NCI-H774 (cell line): ENCODE measurements around the gene SPIRE1.
"Not testable (repeated sequence)": the region's sequence is repeated elsewhere in the genome, so short reads cannot be mapped to it uniquely, and the experiment has no call there.

Source experiments
- DNase-seq: peaks from one replicate; lab custom pipeline; 2025; lab: John Stamatoyannopoulos, UW

SPIRE1 gene

GRCh38 chr18:12645751-12646203, 12.1 kb downstream of the SPIRE1 start:
- DNase-seq, result peak; percentile 20

- no peak for DNase-seq
Observed at GRCh38 chr18:12645254-12645653, 12.7 kb downstream of the SPIRE1 start.

GRCh38 chr18:12643756-12644155, 14.2 kb downstream of the SPIRE1 start:
- DNase-seq, result not testable (repeated sequence)

- DNase-seq, result no peak
Observed at GRCh38 chr18:12640881-12641200, 17.1 kb downstream of the SPIRE1 start.

- DNase-seq, result no peak
Observed at GRCh38 chr18:12639990-12640880, 17.7 kb downstream of the SPIRE1 start.

GRCh38 chr18:12638644-12639124, 19.2 kb downstream of the SPIRE1 start:
- DNase-seq, result no peak

- DNase-seq, result no peak
Observed at GRCh38 chr18:12637901-12638643, 19.8 kb downstream of the SPIRE1 start.

GRCh38 chr18:12637393-12637792, 20.5 kb downstream of the SPIRE1 start:
- DNase-seq, result no peak

- DNase-seq, result no peak
Observed at GRCh38 chr18:12631831-12632477, 26.0 kb downstream of the SPIRE1 start.

- no peak for DNase-seq
Observed at GRCh38 chr18:12630136-12630535, 27.8 kb downstream of the SPIRE1 start.

GRCh38 chr18:12628706-12629702, 28.9 kb downstream of the SPIRE1 start:
- no peak for DNase-seq

- DNase-seq, result not testable (repeated sequence)
Observed at GRCh38 chr18:12627199-12627598, 30.7 kb downstream of the SPIRE1 start.

- DNase-seq, result no peak
Observed at GRCh38 chr18:12625241-12625640, 32.7 kb downstream of the SPIRE1 start.

GRCh38 chr18:12621742-12622306, 36.1 kb downstream of the SPIRE1 start:
- no peak for DNase-seq

- no peak for DNase-seq
Observed at GRCh38 chr18:12615748-12616147, 42.2 kb downstream of the SPIRE1 start.

GRCh38 chr18:12608301-12608700, 49.6 kb downstream of the SPIRE1 start:
- no peak for DNase-seq

GRCh38 chr18:12606592-12607315, 51.2 kb downstream of the SPIRE1 start:
- no peak for DNase-seq

GRCh38 chr18:12604445-12605007, 53.4 kb downstream of the SPIRE1 start:
- no peak for DNase-seq

- DNase-seq, result no peak
Observed at GRCh38 chr18:12599966-12600365, 57.9 kb downstream of the SPIRE1 start.

- no peak for DNase-seq
Observed at GRCh38 chr18:12599543-12599942, 58.4 kb downstream of the SPIRE1 start.
